Measurements from ENCODE around the gene H6PD.

H6PD gene

GRCh38 chr1:9207715-9208114, 26.9 kb upstream of the H6PD start:
- no peak for DNase-seq

GRCh38 chr1:9211291-9211811, 23.2 kb upstream of the H6PD start:
- no peak for DNase-seq

- no peak for DNase-seq
Measured at GRCh38 chr1:9212735-9213134, 21.8 kb upstream of the H6PD start.

- DNase-seq, result no peak
Measured at GRCh38 chr1:9213956-9214355, 20.6 kb upstream of the H6PD start.

- DNase-seq, result no peak
Measured at GRCh38 chr1:9218917-9219316, 15.7 kb upstream of the H6PD start.

GRCh38 chr1:9222846-9223625, 11.5 kb upstream of the H6PD start:
- no peak for DNase-seq

GRCh38 chr1:9224664-9225410, 9.7 kb upstream of the H6PD start:
- no peak for DNase-seq

- DNase-seq, result no peak
Measured at GRCh38 chr1:9225411-9225785, 9.2 kb upstream of the H6PD start.

GRCh38 chr1:9228609-9229008, 6.0 kb upstream of the H6PD start:
- DNase-seq, result no peak

- no peak for DNase-seq
Measured at GRCh38 chr1:9229549-9229948, 5.0 kb upstream of the H6PD start.

- DNase-seq, result no peak
Measured at GRCh38 chr1:9230869-9231533, 3.6 kb upstream of the H6PD start.

GRCh38 chr1:9231648-9232332, 2.8 kb upstream of the H6PD start:
- no peak for DNase-seq

- no peak for DNase-seq
Measured at GRCh38 chr1:9233241-9233941, 1.2 kb upstream of the H6PD start.

GRCh38 chr1:9233942-9234222, 692 bp upstream of the H6PD start:
- no peak for DNase-seq

GRCh38 chr1:9235096-9235459, 504 bp downstream of the H6PD start:
- no peak for DNase-seq

GRCh38 chr1:9235560-9235959, 986 bp downstream of the H6PD start:
- no peak for DNase-seq

GRCh38 chr1:9238134-9238533, 3.6 kb downstream of the H6PD start:
- DNase-seq, result no peak

- DNase-seq, result no peak
Measured at GRCh38 chr1:9238550-9238949, 4.0 kb downstream of the H6PD start.

GRCh38 chr1:9239622-9240401, 5.2 kb downstream of the H6PD start:
- DNase-seq, result peak; percentile 52

GRCh38 chr1:9240914-9241820, 6.6 kb downstream of the H6PD start:
- DNase-seq, result no peak

- DNase-seq, result no peak
Measured at GRCh38 chr1:9241891-9242290, 7.3 kb downstream of the H6PD start.
